HEK293T (cell line): Measurements from ENCODE around the gene AMDHD1.
"Not testable (repeated sequence)": the region's sequence is repeated elsewhere in the genome, so short reads cannot be mapped to it uniquely, and the experiment has no call there.

Experiments used
- CTCF ChIA-PET: fragments of 350-600 bp; formaldehyde crosslinking; extraction: SDS; loops from one replicate; lab custom pipeline; 2021; ENCODE audit warnings: antibody characterized with exemption, inconsistent platforms; lab: Yijun Ruan, JAX
- POLR2A ChIA-PET: fragments of 350-600 bp; formaldehyde crosslinking; extraction: SDS; loops from one replicate; lab custom pipeline; 2020; ENCODE audit warnings: antibody characterized with exemption, inconsistent platforms; lab: Yijun Ruan, JAX
- DNase-seq: peaks from one replicate; pipeline ENCODE4 v3.0.0; 2012; ENCODE audit warnings: mixed read lengths; ENCODE audit errors: extremely low spot score
- ARNT ChIP-seq: fragments of 450-650 bp; IDR thresholded peaks from 2 replicates; pipeline ENCODE4 v1.6.1; 2017; ENCODE audit warnings: mild to moderate bottlenecking
- BHLHE40 ChIP-seq: fragments of 450-650 bp; IDR thresholded peaks from 2 replicates; pipeline ENCODE4 v1.6.1; 2016; ENCODE audit warnings: mild to moderate bottlenecking, moderate library complexity, borderline replicate concordance
- CTBP1 ChIP-seq: fragments of 450-650 bp; IDR thresholded peaks from 2 replicates; pipeline ENCODE4 v1.6.1; 2016; ENCODE audit warnings: borderline replicate concordance
- ELF4 ChIP-seq: fragments of 450-650 bp; IDR thresholded peaks from 2 replicates; pipeline ENCODE4 v1.6.1; 2017; ENCODE audit warnings: antibody characterized with exemption
- FOXA1 ChIP-seq: fragments of 450-650 bp; IDR thresholded peaks from 2 replicates; pipeline ENCODE4 v1.6.1; 2016; ENCODE audit warnings: mild to moderate bottlenecking
- FOXK2 ChIP-seq: fragments of 450-650 bp; IDR thresholded peaks from 2 replicates; pipeline ENCODE4 v1.6.1; 2016; ENCODE audit warnings: mild to moderate bottlenecking
- FOXM1 ChIP-seq: fragments of 450-650 bp; IDR thresholded peaks from 2 replicates; pipeline ENCODE4 v1.6.1; 2017; ENCODE audit warnings: mild to moderate bottlenecking, borderline replicate concordance
- HDGF ChIP-seq: fragments of 450-650 bp; IDR thresholded peaks from 2 replicates; pipeline ENCODE4 v1.6.1; 2017; ENCODE audit warnings: antibody characterized with exemption, borderline replicate concordance
- L3MBTL2 ChIP-seq: fragments of 450-650 bp; conservative IDR thresholded peaks from 2 replicates; pipeline ENCODE4 v1.6.1; 2016; ENCODE audit warnings: mild to moderate bottlenecking
- LEF1 ChIP-seq: fragments of 450-650 bp; IDR thresholded peaks from 2 replicates; pipeline ENCODE4 v1.6.1; 2017; ENCODE audit warnings: mild to moderate bottlenecking, borderline replicate concordance
- NFRKB ChIP-seq: fragments of 450-650 bp; IDR thresholded peaks from 2 replicates; pipeline ENCODE4 v1.6.1; 2016; ENCODE audit warnings: mild to moderate bottlenecking, moderate library complexity
- SP1 ChIP-seq: fragments of 450-650 bp; IDR thresholded peaks from 2 replicates; pipeline ENCODE4 v1.6.1; 2017
- SUZ12 ChIP-seq: fragments of 450-650 bp; IDR thresholded peaks from 2 replicates; pipeline ENCODE4 v1.6.1; 2016; ENCODE audit warnings: mild to moderate bottlenecking
- TARDBP ChIP-seq: fragments of 450-650 bp; IDR thresholded peaks from 2 replicates; pipeline ENCODE4 v1.6.1; 2016
- ZNF384 ChIP-seq: fragments of 450-650 bp; IDR thresholded peaks from 2 replicates; pipeline ENCODE4 v1.6.1; 2016
- TF ChIP-seq, protein P1 (sequence below): fragments of 450-650 bp; IDR thresholded peaks from 2 replicates; pipeline ENCODE4 v1.6.1; 2016

Gene AMDHD1

DNA sequence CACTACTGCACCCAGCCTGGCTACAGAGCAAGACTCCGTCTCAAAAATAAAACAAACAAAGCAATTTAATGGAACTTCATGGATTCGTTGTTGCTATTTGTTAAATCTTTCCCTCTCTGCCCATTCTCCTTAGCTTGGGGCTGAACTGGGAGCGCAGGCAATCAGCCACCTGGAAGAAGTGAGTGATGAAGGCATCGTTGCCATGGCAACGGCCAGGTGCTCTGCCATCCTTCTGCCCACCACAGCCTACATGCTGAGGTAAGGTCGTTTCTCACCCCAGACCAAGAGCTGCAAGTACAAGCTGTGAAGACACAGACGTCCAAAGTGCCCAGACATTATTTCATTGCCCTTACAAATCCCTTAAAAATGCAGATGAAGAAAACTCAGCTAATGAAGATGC, 19.1 kb downstream of the AMDHD1 start:
- TF ChIP-seq, protein P1, sequence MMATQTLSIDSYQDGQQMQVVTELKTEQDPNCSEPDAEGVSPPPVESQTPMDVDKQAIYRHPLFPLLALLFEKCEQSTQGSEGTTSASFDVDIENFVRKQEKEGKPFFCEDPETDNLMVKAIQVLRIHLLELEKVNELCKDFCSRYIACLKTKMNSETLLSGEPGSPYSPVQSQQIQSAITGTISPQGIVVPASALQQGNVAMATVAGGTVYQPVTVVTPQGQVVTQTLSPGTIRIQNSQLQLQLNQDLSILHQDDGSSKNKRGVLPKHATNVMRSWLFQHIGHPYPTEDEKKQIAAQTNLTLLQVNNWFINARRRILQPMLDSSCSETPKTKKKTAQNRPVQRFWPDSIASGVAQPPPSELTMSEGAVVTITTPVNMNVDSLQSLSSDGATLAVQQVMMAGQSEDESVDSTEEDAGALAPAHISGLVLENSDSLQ, result no peak
- no peak for TF ChIP-seq CTBP1
- no peak for TF ChIP-seq NFRKB
- TF ChIP-seq L3MBTL2, result no peak
- TF ChIP-seq ARNT, result no peak
- no peak for TF ChIP-seq FOXK2
- no peak for TF ChIP-seq SUZ12
- TF ChIP-seq ZNF384, result no peak
- TF ChIP-seq TARDBP, result no peak
- no peak for TF ChIP-seq FOXM1
- TF ChIP-seq HDGF, result no peak
- no peak for TF ChIP-seq SP1
- no peak for TF ChIP-seq ELF4
- TF ChIP-seq LEF1, result no peak
- TF ChIP-seq FOXA1, result no peak
- TF ChIP-seq BHLHE40, result no peak
- ChIA-PET POLR2A (no interaction called here), CTCF (interaction anchor here (1.1 kb wide), 1 partner anchor 44 kb away, joined by 3 read pairs; no protein-coding TSS in a partner anchor)
- no peak for DNase-seq

DNA sequence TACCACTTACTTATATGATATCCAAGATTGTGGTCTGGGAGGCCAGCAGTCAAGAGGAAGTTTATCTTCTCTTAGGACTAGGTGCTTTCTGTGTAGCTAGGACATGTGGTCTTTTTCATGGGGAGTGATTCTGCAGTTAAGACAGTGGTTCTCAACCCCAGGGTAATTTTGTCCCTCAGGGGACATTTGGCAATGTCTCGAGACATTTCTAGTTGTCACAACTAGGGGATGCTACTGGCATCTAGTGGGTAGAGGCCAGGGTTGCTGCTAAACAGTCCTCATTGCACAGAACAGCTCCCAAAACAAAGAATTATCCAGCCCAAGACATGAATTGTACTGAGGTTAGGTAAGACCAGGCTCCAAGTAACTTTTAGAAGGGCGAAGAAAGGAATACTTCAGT, 20.0 kb downstream of the AMDHD1 start:
- TF ChIP-seq SUZ12 (no peak), HDGF (no peak), FOXM1 (no peak), ELF4 (no peak), FOXK2 (no peak), ARNT (no peak)
- DNase-seq, result no peak
- ChIA-PET CTCF (no interaction called here), POLR2A (no interaction called here)

DNA sequence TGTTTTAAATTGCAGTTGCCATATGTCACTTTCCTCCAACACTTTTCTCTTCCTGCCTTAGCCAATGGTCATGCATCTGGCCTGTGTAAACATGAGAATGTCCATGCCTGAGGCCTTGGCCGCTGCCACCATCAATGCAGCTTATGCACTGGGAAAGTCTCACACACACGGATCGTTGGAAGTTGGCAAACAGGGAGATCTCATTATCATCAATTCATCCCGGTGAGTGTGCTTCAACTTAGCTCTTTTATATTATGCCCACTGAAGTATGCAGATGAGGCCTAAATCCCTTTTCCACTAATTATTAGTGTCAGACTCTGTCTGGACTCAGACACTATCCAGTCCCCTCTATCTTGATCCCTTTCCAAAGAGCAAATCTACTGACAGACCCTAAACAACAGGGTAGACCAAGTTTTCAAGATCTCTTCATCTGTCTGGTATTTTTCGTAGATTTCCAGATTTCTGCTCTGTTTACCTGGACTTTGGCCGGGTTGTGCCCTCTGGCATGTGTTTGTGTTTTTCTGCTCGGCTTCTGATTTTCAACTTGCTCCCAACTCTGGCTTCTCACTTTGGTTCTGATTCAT, 23.2 kb downstream of the AMDHD1 start:
- no peak for TF ChIP-seq ARNT
- no peak for TF ChIP-seq SP1
- TF ChIP-seq ELF4, result no peak
- TF ChIP-seq FOXM1, result no peak
- no peak for TF ChIP-seq HDGF
- POLR2A ChIA-PET, result no interaction called here
- CTCF ChIA-PET, result no interaction called here
- no peak for DNase-seq

DNA sequence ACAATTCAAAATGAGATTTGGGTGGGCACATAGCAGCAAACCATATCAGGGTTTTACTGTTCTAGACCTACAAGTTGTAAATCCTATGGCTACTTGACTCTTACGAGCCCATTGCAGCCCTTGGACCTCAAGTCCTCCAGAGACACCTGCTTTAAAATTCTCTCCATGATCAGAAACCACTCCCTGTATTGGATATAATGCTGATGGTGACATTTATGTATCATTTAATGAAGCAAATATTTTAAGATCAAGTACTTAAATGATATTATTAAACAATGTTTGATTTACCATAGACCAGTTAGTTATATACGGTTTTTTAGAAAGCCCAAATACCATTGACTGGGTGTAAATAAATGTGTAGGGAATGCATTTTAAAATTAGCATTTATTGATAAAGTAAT, 24.2 kb downstream of the AMDHD1 start:
- POLR2A ChIA-PET, result no interaction called here
- CTCF ChIA-PET, result no interaction called here
- TF ChIP-seq CTBP1 (no peak), LEF1 (no peak), L3MBTL2 (no peak), ZNF384 (no peak), FOXK2 (no peak), ELF4 (no peak), SP1 (no peak), SUZ12 (no peak), TARDBP (no peak), ARNT (no peak), FOXA1 (no peak), NFRKB (no peak), HDGF (no peak), FOXM1 (no peak)
- TF ChIP-seq, protein P1, result no peak
- no peak for DNase-seq

DNA sequence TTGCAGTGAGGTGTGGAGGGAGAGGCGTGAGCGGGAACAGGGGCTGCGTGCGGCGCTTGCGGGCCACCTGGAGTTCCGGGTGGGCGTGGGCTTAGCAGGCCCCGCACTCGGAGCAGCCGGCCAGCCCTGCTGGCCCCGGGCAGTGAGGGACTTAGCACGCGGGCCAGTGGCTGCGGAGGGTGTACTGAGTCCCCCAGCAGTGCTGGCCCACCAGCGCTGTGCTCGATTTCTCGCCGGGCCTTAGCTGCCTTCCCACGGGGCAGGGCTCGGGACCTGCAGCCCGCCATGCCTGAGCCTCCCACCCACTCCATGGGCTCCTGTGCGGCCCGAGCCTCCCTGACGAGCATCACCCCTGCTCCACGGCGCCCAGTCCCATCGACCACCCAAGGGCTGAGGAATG, 26.0 kb downstream of the AMDHD1 start:
- POLR2A ChIA-PET, CTCF ChIA-PET, DNase-seq: not testable (repeated sequence)

DNA sequence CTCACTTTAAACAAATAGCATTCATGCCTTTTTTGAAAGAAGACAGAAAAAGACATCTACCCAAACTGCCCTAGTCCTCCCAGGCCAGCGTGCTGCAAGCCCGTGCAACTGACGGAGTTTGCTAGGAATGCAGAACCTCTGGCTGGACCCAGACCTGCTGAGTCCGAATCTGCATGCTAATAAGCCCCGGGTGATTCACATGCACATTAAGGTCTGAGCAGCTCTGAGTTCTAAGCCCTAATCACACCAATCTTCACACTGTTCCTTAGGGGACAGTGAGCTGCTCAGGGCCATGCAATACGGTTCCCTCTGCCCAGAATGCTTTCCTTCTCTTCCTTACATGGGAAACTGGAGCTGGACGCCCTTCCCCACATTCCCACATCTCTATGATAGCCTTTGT, 27.8 kb downstream of the AMDHD1 start:
- no peak for DNase-seq
- TF ChIP-seq ELF4 (no peak), FOXM1 (no peak), BHLHE40 (no peak), SP1 (no peak), L3MBTL2 (no peak), FOXA1 (no peak), LEF1 (no peak)
- TF ChIP-seq, protein P1, result no peak
- POLR2A ChIA-PET, result no interaction called here
- CTCF ChIA-PET, result no interaction called here

DNA sequence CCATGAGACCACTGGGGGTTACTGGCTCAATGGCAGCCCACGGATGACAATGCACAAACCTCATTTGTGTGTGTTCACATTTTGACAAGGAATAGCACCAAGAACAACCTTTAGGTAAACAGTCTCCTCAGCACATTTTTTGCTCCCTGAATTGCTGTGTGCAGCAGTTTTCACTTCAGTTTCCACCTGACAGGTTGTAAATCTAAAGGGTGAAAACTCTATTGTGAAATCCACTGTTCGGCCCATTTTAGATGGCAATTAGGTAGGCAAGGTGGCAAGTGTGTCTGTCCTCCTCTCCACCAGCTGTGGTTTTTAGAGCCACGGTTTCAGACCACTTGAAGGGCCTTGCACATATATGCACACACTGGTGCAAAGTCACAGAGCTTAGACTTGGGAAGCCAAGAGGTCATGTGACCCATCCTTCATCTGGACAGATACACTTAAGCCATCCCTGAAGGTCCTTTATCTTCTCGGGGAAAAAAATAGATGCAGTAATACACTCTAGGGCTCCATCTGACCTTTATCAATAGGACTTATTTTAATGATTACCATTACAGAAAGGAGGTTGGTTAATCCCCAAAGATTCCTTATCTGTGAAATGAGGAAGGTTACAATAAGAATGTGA, 29.8 kb downstream of the AMDHD1 start:
- DNase-seq, result no peak

More for the DNA sequence above, 29.8 kb downstream of the AMDHD1 start:
- TF ChIP-seq BHLHE40 (no peak), ZNF384 (no peak), ELF4 (no peak), FOXK2 (no peak)
- TF ChIP-seq, protein P1, result no peak
- CTCF ChIA-PET, result no interaction called here
- POLR2A ChIA-PET, result no interaction called here
